Right lobe of liver (tissue), 4 donors: ENCODE results near the gene CDYL2.

Experiments used
- POLR2A ChIP-seq: fragments of 450-650 bp; IDR thresholded peaks from one replicate; pipeline ENCODE4 v1.6.1; 2017; ENCODE audit warnings: antibody characterized with exemption, mild to moderate bottlenecking
- TF ChIP-seq, protein P1 (sequence below), 4 donors: fragments of 200-600 bp in 3 of 4; fragments of 450-650 bp in 1 of 4; IDR thresholded peaks; one replicate each; pipeline versions ENCODE4 v1.5.1 to v1.8.0; 2016 to 2022; ENCODE audit warnings: antibody characterized with exemption in 4 of 4, mild to moderate bottlenecking in 2 of 4
- donor health status: DM: no; HTN: no; CAD: no.
- donor health status: DM: no; HTN: no; CAD: no.
- donor health status: DM: no; HTN: yes; CAD: no.

DNA sequence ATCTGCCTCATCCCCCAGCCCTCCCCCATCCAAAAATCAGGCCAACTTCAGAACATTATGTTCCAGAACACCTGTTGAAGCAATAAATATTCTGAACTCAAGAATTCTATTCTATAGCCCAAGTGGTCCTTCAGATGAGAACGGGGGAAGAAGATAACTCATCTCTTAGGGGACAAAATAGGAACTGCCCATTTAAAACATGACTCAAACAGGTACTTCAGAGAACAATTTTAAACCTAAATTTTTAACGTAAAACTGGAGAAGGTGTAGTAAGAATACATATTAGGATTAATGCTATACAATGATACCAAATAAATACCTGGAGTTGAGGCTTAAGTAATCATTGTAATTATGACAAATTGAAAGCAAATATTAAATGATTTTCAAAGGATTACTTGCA is 112.1 kb downstream of the CDYL2 start:
- TF ChIP-seq, protein P1, sequence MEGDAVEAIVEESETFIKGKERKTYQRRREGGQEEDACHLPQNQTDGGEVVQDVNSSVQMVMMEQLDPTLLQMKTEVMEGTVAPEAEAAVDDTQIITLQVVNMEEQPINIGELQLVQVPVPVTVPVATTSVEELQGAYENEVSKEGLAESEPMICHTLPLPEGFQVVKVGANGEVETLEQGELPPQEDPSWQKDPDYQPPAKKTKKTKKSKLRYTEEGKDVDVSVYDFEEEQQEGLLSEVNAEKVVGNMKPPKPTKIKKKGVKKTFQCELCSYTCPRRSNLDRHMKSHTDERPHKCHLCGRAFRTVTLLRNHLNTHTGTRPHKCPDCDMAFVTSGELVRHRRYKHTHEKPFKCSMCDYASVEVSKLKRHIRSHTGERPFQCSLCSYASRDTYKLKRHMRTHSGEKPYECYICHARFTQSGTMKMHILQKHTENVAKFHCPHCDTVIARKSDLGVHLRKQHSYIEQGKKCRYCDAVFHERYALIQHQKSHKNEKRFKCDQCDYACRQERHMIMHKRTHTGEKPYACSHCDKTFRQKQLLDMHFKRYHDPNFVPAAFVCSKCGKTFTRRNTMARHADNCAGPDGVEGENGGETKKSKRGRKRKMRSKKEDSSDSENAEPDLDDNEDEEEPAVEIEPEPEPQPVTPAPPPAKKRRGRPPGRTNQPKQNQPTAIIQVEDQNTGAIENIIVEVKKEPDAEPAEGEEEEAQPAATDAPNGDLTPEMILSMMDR (IDR thresholded peaks at IDR 0.05), result no peak
- no peak for TF ChIP-seq POLR2A
